Stimulated activated CD4-positive, alpha-beta T cell treated with anti-CD3 and anti-CD28 coated beads, Interleukin-2, amount 100 ng/mL, for 48 hours (primary cell): ENCODE results near the gene USP24.

ENCODE experiments used
- DNase-seq, 2 donors: peaks; one replicate each; pipeline ENCODE4 v3.0.0-alpha.2; 2020

The USP24 gene, protein sequence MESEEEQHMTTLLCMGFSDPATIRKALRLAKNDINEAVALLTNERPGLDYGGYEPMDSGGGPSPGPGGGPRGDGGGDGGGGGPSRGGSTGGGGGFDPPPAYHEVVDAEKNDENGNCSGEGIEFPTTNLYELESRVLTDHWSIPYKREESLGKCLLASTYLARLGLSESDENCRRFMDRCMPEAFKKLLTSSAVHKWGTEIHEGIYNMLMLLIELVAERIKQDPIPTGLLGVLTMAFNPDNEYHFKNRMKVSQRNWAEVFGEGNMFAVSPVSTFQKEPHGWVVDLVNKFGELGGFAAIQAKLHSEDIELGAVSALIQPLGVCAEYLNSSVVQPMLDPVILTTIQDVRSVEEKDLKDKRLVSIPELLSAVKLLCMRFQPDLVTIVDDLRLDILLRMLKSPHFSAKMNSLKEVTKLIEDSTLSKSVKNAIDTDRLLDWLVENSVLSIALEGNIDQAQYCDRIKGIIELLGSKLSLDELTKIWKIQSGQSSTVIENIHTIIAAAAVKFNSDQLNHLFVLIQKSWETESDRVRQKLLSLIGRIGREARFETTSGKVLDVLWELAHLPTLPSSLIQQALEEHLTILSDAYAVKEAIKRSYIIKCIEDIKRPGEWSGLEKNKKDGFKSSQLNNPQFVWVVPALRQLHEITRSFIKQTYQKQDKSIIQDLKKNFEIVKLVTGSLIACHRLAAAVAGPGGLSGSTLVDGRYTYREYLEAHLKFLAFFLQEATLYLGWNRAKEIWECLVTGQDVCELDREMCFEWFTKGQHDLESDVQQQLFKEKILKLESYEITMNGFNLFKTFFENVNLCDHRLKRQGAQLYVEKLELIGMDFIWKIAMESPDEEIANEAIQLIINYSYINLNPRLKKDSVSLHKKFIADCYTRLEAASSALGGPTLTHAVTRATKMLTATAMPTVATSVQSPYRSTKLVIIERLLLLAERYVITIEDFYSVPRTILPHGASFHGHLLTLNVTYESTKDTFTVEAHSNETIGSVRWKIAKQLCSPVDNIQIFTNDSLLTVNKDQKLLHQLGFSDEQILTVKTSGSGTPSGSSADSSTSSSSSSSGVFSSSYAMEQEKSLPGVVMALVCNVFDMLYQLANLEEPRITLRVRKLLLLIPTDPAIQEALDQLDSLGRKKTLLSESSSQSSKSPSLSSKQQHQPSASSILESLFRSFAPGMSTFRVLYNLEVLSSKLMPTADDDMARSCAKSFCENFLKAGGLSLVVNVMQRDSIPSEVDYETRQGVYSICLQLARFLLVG (N-terminal part only)

DNA sequence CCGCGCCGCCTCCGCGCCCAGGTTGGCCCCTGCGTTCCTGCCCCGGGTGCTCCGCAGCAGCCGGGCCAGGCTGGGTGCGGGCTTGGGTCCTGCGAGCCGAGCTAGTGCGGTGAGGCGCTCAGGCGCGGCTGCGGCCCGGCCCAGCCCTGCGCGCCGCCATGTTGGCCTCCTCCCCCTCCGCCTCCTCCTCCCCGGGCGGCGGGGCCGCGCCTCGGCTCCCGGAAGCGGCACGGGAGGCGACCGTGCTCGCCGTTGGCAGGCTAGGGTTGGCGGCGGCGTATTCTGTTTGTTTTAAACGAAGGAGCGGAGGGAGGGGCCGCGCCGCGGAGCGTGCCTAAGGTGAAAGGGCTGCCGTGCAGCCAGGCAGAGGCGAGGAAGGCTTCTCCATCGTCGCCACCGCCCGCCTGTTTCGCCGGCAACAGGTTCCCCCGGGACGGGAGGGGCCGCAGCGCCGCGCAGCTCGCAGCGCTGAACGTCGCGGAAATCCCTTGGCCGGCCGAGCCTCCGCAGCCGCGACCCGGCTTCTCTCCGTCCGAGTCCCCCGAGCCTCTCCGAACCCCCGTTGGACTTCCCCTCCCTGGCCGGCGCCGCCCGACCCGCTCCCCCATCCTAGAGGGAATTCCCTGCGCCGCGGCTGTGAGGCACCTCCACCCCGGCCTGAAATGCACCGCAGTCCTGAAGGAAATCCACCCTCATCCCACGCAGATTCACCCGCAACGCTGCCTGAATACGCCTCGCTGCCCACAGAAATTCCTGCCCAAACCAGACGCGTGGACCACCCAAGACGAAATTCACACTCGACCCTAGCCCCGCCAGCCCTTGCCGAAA, at the start of gene USP24:
USP24 (minus strand) TSS at position 171 of the 828 bp plus-strand sequence. CDS start 251 bp downstream, outside the sequence.
- DNase-seq: peak; percentile 65 to 70

DNA sequence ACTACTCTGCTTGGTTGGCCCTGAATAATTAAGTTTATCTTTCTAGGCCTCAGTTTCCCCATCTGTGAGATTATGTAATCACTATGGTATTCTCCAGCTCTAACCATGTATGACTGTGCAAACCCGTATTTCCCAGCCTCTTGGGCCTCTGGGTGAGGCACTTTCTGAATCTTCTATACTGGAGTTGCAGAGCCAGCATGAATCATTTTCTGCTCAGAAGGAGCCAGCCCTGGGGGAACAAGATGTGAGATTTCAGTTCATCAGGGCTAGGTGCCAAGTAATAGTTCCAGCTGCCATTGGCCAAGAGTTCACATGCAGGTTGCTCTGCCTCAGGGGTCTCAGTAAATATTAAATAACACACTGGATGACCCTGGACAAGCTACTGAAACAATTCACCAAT, 47.7 kb upstream of the USP24 start:
- no peak for DNase-seq

DNA sequence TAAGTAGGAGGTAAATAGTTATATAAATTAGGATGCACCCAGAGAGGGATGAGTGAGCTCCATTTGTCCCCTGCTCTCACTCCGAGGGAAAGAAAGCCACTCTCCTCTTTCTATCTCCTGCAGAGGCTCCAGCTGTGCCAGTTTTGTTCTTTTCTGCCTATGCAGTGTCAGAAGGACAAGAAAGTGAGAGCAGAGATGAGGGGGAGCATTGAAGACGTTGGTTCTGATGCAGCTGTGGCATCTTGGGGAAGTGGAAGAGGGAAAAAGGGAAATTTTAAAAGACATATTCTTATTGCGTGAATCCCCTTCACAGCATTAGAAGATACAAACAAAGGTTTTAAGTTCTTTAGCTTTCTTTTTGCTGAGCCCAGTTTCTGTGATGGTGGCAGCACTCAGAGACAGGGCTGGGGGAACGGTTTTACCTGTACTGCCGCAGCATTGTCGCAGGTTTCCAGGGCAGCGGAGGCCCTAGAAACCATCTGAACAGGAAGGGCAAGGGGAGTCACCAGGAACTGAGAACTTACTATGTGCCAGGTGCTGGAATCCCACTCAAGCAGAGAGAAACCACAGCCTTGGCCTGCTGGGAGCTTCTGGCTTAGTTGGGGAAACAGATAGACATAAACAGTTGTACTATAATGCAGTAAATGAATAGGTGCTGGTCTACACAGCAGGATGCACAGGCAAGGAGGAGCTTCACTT, 44.9 kb upstream of the USP24 start:
- no peak for DNase-seq

DNA sequence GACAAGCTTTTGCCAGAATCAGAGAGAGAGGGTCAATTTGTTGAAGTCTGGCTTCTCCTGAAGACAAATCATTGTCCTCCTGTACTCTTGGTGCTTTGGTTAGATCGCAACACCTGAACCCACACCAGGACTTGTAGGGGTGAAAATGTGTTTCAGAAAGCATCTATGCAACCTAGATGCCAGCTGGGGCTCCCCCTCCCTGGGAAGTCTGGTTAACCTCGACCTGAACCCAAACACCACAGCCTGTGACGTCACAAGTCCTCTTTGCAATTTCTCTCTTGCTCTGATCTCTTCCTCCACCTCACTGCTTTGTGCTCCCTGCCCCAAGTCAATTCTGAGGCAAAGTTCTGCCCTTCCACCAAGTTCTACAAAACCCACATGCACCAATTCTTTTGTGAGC, 42.8 kb upstream of the USP24 start:
- peak; percentile 10 to 44 for DNase-seq

DNA sequence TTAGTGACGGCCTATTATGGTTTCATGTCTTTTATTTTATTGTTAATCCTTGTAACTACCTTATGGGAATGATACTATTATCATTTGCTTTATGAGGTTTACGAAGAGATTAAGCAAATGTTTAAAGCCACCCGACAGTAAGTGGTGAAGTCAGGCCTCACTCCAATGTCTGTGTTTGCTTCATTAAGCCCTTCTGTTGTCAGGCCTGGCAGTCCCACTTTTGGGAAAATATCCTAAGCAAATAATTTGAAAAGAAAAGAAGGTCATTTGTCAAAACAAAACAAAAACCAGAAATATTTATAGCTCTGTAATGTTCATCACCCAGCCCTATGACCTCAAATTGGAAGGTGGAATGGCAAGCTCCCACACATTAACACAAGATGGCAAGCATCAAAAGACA, 40.7 kb upstream of the USP24 start:
- DNase-seq: no peak

DNA sequence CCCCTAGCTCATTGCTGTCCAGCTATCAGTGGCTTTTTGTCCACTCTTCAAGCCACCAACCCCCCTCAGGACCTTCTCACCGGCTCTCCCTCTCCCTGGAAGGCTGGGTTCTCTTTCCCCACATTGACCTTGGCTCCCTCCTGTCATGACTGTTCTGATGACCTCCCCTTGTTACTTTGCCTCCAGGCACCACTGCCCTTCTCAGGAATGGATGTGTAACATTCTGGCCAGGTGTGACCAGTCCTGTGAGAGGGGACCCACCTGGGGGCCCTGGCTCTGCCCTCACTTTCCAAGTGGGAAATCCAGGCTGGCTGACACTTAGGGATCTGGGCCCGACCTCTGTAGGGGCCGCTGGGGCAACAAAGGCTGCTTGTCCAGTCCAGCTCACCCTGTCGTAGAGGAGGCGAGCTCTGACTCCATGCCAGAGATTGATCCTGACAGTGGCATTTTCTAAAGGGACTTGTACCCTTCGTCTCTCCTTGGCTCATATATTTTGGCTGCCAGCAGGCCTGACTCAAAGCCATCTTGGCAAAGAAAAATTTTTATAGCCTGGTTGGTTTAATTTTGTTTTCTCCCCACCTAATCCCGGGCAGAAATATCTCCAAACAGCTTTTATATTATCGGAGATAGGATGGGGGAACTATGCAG, 37.9 kb upstream of the USP24 start:
- no peak for DNase-seq

DNA sequence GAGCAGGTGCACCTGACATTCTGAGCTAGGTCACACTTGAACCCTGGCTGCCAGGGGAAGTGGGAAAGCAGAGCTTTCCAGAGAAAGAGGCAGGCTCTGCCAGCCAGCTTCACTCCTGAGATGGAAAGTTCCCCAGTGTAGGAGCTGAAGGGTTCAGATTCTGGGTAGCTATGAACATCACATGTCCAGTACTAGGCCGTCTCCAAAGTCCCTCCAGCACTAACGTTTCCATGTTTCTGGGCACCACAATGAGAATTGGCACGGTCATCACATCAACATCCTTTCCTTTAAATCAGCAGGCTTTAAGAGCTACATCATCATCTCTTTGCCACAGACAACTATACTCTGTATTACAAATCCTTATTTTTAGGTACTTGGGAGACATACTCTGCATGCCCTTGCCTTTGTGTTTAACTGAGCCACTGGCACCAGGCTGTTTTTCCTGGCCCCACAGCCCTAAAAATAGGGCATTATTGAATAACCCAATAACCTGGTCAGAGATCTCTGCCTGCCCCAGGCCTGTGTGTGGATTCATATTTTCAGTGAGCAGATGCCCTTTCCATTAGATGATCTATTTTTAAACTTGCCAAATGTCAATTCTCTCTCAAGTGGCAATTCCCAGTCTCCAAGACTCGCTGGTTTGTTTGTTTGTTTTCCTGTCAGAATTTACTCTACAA, 35.4 kb upstream of the USP24 start:
- no peak for DNase-seq

DNA sequence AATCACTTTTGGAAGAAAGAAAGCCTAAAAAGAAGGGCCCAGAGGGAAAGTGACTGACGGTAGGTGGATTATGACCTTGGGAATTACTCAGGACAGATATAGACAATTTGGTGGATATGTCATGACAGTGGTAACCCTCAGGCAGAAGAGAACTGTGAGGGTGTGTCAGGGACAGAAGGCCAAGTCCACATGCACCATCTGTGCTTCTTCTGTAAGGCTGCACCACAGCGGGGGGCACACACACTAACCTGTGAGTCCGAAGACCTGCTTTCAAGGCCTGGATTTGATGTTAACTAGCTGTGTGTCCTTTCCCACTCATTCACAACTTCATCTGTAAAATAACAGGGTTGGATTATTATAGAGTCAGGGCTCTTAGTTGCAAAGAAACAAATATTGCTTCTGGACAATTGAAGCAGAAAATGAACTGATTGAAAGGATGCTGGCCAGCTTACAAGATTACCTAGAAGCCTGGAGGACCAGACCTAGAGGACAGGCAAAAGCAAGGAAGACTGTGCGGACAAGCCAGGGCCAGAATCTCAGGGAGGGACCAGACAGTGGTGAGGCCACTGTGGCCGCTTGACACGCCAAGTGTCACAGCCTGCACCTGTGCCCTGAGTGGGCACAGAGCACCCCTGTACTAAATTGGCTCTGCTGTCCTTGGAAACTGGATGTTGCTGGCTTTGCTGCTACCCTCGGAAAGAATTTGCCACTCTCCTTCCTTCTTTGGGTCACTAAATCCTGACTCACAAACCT, 34.7 kb upstream of the USP24 start:
- no peak for DNase-seq

DNA sequence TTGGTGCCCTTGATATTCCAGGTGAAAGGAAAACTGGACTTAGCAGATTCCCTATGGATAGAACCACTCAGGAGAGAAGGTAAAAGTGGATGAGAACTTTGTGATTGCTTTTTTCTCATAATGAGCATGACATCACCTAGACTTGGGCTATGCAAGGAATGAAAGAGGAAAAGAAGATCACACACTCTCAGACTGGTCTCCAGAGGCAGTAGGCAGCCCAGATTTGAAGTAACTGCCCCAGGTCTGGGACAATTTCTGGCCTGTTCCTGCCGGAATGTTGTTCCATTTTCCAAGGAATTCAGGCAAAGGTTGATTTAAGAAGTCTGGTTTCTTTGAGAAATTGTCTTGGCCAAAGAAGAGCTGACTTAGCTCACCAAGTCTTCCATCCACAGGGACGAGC, 31.7 kb upstream of the USP24 start:
- no peak for DNase-seq

DNA sequence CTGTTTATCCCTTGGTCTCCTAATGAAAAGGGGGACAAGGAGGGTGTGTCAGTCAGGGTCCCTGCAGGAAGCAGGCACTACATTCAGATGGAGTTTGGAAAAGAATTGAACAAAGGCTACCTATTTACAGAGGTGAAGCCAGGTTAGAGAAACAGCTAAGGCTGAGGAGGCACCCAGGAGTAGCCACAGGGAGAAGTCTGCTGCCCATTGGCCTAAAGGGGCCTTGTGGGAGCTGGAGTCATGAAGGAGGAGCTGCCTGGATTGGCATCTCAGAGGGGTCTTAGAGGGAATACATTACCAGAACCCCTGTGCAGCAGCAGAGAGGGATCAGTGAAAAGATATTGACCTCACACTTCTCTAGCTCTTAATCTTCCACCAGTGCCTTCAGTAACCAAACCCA, 31.2 kb upstream of the USP24 start:
- DNase-seq: no peak

DNA sequence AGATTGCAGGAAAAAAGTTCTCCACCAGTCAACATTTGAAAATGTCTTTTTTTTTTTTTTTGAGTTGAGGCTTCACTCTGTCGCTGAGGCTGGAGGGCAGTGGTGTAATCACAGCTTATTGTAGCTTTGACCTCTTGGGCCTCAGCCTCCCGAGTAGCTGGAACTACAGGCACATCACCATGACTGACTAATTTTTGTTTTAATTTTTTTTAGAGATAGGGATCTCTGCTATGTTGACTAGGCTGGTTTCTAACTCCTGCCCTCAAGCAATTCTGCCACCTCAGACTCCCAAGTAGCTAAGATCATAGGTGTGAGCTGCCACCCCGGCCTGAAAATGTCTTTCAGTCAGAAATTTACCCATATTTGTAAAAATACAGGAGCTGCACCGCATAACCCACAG, 30.6 kb upstream of the USP24 start:
- no peak for DNase-seq

DNA sequence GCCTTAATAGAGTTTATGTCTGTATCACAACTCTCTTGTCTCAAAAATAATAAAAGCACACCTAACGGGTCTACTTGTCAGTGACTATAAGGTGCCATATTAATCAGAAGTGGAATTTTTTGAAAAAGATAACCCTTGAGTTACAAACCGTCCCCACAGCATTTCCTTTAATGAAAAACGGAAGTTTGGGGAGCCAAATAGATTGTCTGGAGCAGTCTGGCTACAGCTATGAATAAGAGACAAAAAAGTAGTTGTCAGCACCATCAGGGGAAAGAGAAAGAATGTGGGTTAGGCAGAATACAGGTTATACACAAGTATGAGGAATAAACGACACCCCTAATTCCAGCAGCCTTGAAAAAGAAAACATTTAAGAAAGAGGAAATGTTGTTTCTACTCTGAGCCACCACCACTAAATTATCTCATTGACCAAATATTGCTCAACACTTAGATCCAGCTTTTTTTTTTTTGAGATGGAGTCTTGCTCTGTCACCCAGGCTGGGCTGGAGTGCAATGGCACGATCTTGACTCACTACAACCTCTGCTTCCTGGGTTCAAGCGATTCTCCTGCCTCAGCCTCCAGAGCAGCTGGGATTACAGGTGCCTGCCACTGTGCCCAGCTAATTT, 29.4 kb upstream of the USP24 start:
- DNase-seq: no peak

DNA sequence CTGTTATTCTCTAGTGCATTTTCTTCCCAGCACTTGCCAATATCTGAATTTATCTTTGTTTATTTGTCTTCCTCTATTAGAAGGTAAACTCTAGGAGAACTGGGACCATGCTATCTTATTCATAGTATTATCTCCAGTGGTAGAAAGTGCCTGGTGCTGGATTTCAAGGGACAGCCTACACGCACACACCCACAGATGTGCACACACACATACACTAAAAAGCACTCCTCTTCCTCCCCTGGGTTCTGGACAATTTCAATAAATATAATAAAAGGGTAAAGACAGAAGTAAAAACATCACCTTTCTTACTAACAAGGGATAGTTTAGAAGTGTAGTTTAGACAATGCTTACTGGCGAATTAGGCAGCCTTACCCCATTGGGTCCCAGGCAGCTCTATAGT, 28.5 kb upstream of the USP24 start:
- no peak for DNase-seq

DNA sequence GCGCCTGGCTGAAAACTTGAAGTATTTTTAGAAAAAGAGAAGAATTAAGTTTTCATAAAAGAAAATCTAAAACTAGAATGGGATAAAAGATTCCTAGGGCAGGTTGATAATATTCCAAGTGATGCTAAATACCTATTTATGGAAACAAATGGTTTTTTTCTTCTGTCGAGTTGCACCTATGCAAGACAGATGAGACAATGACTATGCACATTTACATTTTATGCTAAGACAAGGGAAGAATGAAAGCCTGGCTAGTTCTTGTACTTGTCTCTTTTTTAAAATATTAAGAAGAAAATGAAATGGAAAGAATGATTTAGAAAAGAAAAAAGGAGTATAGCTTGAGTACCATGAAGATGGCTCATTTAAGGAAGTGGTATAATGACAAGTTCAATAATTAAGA, 24.4 kb upstream of the USP24 start:
- no peak for DNase-seq

DNA sequence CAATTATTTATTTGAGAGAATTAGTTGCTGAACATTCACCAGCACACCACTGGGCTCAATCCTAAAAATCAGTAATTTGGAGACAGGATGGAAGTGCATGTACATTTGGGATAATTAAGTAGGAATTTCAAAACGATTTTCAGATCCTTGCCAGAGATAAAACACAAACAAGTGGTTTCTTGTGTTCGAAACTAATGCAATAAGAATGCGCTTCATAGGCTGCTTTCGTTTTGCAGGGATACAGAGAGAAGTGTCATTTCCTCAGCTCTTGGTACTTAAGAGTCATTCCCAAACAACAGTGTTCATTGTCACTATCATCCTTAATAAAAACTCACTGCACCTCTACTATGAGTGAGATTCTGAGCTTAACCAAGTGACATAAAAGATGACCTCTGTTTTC, 20.6 kb upstream of the USP24 start:
- no peak for DNase-seq

DNA sequence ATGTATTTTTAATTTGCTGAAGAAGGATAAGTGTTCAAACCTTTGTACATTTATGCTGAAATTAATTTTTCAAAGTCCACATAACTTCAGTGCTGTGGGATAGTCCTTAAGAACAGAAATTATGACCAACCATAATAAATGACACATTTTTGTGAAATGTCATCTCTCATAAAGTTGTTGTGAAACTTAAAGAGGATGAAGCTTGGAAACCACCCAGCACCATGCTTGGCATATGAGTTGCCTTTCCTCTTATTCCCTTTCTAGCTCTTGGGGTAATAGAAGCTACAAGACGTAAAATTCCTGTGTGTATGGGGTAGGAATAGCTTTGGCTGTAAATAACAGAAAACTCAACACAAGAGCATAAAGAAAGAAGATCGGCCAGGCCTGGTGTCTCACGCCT, 18.9 kb upstream of the USP24 start:
- DNase-seq: no peak

DNA sequence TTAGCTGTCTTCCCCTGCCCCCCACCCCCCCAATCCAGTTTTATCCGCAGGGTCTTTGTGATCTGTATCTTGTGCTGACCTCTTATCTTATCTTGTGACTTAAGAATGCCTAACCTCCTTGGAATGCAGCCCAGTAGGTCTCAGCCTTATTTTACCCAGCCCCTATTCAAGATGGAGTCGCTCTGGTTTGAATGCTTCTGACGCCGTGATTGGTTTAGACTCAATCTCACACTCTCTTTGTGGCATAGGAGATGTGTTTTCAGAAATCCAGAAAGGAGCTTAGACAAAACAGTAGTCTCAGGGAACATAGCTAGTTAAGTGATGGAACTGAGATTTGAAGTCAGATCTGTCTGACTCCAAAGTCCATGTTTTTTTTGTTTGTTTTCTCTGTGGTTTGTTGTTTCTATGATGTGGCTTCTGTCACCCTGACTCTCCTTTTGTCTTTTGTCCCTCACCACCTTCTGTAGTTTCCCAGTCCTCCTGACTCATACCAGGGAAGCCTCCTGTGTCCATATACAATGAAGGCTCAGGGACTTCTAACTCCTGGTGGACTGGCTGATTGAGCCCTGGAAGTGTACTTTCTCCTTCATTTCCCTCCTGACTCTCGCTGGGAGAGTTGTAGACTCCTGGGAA, 18.1 kb upstream of the USP24 start:
- DNase-seq: no peak

DNA sequence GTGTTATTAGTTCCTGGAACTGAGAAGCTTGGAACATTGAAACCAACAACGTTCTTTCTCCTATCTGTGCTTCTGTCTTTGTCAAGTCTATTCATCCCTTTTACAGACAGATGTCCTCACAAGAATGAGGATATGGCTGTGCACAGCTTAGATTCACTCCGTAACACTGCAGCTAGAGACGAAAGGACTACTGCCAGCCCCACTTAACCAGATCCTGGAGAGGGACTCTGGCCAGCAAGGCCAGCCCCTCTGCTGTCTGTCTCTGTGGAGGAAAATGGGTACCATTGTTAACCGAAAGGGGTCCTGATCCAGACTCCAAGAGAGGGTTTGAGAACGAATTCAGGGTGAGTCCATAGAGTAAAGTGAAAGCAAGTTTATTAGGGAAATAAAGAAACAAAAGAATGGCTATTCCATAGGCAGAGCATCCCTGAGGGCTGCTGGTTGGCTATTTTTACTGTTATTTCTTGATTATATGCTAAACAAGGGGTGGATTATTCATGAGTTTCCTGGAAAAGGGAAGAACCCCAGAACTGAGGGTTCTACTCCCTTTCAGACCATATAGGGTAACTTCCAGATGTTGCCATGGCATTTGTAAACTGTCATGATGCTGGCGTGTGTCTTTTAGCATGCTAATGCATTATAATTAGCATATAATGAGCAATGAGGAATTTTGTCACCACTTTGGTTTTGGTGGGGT, 17.4 kb upstream of the USP24 start:
- DNase-seq: no peak
